Measurements from ENCODE around the gene TSC22D3. TPM values are rescaled to one million over a fixed set of nuclear protein-coding genes. Genes with fewer than 3 reads are reported as not detected.

TSC22D3 gene
- total RNA-seq, 2 donors from 2014 or later = 79.1 to 88.1 TPM

DNA sequence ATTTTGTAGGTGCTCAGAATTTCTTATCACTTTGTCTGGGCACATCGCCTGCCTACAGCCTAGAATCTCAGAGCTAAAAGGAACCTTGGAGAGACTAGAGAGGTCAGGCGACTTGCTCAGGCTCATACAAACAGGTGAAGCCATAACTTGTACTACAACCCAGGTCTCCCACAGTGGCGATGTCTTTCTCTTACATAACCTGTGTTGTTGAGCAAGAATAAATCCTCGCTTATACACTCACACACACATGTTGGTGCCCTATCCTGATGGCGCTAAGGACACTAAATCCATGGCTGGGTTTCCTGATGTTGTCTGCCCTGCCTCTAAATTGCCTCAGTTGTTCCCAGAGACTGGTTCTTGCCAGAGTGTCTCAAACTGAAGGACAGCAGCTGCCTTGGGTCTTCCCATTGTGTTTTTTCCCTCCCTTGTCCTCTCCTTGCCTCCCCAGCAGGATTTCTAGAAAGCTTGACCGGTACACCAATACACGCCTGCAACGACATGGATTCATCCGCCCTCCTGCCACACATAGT lies 1.6 kb downstream of the TSC22D3 start:
- ATAC-seq (replicated peaks in 1 of 2) (no peak), DNase-seq (no peak)
- H3K4me3 Mint-ChIP-seq = no peak overlapping the region
- peaks cover 19% of the 10 kb centered on the region for H3K4me1 Mint-ChIP-seq (ENCODE audit: low read depth)
- H3K36me3 Mint-ChIP-seq (ENCODE audit: insufficient read depth in 2 of 2) = no peaks in the 10 kb centered on the region
- peaks cover 41% of the 10 kb centered on the region for H3K27me3 Mint-ChIP-seq (ENCODE audit: low read depth)
- no peaks in the 10 kb centered on the region for H3K9me3 Mint-ChIP-seq
- H3K27ac Mint-ChIP-seq = no peak overlapping the region

DNA sequence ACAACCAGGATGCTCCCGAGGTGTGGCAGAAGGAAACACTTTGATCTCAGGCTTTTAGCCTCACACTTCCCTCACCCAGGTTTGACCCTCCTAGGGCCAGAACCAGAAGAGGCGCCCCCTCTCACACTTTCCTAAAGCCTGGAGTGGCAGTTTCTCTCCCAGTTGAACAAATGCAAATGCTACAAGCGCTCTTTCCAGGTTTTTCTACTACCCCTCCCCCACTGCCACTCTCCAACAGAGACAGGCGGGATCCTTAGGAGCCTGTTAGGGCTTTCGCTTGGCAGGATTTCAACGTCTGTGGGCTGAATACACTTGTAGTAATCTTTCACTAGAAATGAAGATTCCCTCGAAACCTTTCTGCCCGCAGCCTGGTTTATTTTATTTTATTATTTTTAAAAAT lies 2.4 kb downstream of the TSC22D3 start:
- ATAC-seq (replicated peaks in 1 of 2) (no peak), DNase-seq (no peak)
- Mint-ChIP-seq H3K9me3 (no peaks in the 10 kb centered on the region), H3K36me3 (ENCODE audit: insufficient read depth in 2 of 2) (no peaks in the 10 kb centered on the region), H3K27me3 (ENCODE audit: low read depth) (peaks cover 36% of the 10 kb centered on the region), H3K4me1 (ENCODE audit: low read depth) (peaks cover 19% of the 10 kb centered on the region), H3K27ac (no peak overlapping the region), H3K4me3 (no peak overlapping the region)

DNA sequence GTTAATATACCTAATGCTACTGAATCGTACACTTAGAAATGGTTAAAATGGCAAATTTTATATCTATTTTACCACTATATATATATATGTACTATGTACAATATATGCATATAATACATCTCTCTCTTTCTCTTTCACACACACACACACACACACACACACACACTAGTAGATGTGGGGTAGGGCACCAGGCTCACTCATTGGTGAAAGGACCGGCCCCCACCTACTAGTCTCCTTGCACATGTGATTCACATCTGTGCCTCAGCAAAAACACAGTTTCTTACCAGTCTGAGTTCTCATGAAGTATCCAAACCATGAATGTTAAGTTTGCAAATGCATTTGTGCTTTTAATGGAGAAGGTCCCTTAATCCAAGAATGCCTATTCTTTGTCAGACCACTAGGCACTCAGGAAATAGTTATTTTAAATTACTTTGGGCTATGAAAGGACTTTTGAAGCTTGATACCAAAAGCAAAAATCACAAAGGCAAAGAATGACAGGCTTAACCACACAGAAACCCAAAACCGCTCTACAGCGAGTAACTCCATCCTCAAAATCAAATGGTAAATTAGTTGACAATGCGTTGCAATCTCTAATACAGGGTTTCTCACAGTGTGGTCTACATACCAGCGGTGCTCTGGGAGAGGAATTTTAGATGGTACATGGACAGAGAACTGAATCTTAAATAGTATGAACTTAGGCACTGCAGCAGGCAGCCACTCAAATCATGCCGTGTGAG lies 5.8 kb downstream of the TSC22D3 start:
- Mint-ChIP-seq H3K4me3 (no peak overlapping the region), H3K27ac (no peak overlapping the region), H3K4me1 (ENCODE audit: low read depth) (peaks cover 5% of the 10 kb centered on the region), H3K36me3 (ENCODE audit: insufficient read depth in 2 of 2) (no peaks in the 10 kb centered on the region), H3K27me3 (ENCODE audit: low read depth) (peaks cover 19% of the 10 kb centered on the region), H3K9me3 (no peaks in the 10 kb centered on the region)
- ATAC-seq (replicated peaks in 1 of 2) = no peak
- DNase-seq = no peak

DNA sequence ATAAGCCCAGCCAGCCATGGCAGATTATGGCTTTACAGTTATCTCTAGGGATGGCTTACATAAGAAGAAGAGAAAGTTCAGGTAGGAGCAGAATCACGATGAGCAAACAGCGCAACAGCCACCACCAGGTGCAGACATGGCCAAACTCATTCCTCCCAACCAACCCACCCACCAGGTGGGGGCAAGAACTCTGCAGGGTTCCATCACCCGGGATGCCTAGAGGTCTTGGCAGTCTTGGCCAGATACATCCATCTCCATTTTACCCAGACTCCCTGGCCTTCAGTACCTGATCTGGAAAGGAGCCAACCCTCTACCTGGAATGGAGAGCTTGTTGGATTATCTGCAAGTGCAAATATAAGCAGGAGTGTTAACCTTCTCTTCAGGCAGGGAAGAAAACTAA lies 7.5 kb downstream of the TSC22D3 start:
- Mint-ChIP-seq H3K27ac (no peak overlapping the region), H3K4me3 (no peak overlapping the region), H3K4me1 (ENCODE audit: low read depth) (no peaks in the 10 kb centered on the region), H3K27me3 (ENCODE audit: low read depth) (peaks cover 16% of the 10 kb centered on the region), H3K9me3 (no peaks in the 10 kb centered on the region), H3K36me3 (ENCODE audit: insufficient read depth in 2 of 2) (no peaks in the 10 kb centered on the region)
- ATAC-seq (replicated peaks in 1 of 2) (no peak), DNase-seq (no peak)

DNA sequence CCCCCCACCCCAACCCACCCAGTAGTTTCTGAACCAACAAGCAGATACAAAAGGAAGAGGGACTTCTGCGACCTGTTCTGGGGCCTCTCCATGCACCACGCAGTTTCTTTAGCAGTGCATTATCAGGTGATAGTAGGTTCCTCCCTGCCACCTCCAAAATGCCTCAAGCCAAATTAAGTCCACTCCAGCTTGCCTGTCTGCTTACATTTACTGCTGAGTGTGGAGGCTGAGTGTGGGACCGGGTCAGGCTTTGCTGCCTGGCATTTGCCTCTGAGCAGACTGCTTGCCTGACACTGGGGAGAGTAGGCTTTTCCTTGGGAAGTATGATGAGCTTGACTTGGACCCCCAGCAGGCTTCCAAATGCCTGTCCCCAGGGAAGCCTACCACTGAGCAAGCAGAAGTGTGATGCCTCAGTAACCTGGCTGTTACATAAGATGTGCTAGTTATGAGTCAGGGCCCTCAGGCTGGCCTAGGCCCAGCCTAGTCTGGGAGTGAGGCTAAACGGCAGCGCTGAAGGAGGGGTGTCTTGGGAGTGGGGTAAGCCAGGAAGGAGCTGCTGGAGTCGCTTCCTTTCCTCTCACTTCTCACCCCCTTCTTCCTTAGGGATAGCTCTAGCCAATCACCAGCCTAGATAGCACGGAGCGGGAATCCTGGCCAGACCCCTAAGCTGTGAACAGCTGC lies 9.0 kb downstream of the TSC22D3 start:
- Mint-ChIP-seq H3K36me3 (ENCODE audit: insufficient read depth in 2 of 2) (no peaks in the 10 kb centered on the region), H3K27ac (no peak overlapping the region), H3K4me1 (ENCODE audit: low read depth) (no peaks in the 10 kb centered on the region), H3K27me3 (ENCODE audit: low read depth) (peaks cover 12% of the 10 kb centered on the region), H3K4me3 (no peak overlapping the region), H3K9me3 (no peaks in the 10 kb centered on the region)
- ATAC-seq (replicated peaks in 1 of 2) = no peak
- DNase-seq = no peak

DNA sequence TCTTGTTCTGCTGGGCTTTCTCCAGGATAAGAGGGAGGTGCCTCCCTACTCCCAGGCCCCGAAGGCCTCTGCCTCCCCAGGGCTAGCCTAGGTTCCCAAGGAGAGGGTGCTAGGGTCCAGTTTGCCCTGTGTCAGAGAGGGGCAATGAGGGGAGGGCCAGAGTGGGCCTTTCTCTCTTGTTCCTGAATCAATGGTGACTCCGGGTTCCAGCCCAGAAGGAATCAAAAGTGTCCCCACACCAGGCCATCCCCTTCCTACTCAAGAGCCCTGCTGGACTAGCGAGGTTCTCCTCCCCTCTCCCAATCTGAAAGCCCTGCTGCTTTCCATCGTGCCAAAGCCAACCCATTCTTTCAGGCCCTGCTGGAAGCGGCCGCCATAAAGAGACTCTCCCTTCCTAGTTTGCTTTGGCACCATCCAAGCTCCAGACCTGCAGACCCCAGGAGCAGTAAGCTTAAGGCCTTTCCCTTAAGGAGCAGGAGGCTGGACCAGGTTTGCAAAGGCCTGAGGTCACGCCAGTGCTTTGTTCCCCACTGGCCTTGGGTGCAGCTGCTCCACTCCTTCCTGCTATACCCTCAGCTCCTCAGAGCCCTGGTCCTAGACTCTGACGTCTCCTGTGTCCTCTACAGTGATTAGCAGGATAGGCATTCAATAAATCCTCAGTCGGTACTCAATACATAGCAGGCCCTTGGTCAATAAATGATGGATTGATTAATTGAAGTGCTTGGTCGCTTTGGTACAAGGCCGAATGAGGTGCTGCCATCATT lies 10.6 kb downstream of the TSC22D3 start:
- ATAC-seq (replicated peaks in 1 of 2) = no peak
- Mint-ChIP-seq H3K9me3 (no peaks in the 10 kb centered on the region), H3K27ac (no peak overlapping the region), H3K4me3 (no peak overlapping the region), H3K36me3 (ENCODE audit: insufficient read depth in 2 of 2) (no peaks in the 10 kb centered on the region), H3K27me3 (ENCODE audit: low read depth) (peaks cover 7% of the 10 kb centered on the region), H3K4me1 (ENCODE audit: low read depth) (no peaks in the 10 kb centered on the region)
- DNase-seq = no peak

DNA sequence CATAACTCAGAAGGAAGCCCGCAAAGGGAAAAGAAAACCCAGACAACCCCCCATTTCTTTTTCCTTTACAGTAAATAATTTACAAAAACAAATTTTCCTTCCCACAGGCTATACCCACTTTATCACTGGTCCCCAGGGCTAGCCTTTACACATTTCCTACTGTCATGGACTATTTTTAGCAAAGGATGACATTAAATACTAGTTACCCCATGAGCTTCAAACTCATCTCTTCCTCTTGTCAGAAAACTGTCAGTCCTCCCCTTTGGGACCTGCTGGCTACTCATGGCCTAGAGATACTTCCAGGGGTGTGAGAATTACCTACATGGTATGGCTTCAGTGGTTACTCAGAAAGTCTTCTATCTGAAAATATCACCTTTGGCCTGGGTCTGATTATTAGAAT lies 11.9 kb downstream of the TSC22D3 start:
- ATAC-seq (replicated peaks in 1 of 2) = no peak
- Mint-ChIP-seq H3K9me3 (no peaks in the 10 kb centered on the region), H3K36me3 (ENCODE audit: insufficient read depth in 2 of 2) (no peaks in the 10 kb centered on the region), H3K4me1 (ENCODE audit: low read depth) (no peaks in the 10 kb centered on the region), H3K27ac (peak overlapping the region; percentile 31), H3K27me3 (ENCODE audit: low read depth) (peaks cover 7% of the 10 kb centered on the region), H3K4me3 (no peak overlapping the region)
- DNase-seq = no peak

DNA sequence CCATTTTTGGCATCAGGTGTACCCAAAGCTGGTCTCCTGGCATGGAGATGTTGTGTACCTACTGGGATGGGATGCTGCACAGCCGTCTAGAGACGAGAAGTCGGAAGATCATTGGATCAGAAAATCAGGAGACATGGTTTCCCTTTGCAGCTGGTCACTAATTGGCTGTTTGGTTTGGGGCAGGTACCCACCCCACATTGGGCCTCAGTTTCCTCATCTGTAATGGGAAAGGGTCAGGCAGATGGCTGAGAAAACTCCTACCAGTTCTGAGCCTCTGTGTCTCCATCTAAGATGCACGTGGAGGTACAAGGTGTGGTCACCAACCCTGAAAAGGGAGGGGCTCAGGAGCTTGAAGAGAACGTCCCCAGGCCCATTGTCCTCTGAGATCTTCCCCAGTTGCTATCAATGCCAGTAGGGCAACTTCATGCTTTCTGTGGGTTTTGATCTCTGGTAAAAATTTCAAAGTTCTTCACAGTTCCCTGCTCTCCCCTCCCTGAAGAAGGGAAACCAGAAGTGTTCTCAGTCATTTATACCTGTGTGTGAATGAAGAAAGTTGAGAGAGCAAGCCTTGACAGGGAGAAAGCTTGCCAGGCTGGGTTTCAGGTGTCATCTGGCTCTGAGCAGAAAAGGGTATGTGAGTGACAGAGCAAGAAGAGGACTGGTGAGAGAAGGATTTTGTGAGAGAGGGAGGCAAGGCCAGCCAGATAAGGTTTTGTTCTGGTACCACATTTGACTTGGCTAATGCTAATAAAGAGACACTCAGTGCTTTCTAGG lies 15.1 kb downstream of the TSC22D3 start:
- no peak for ATAC-seq (replicated peaks in 1 of 2)
- no peak for DNase-seq
- Mint-ChIP-seq H3K4me3 (no peak overlapping the region), H3K4me1 (ENCODE audit: low read depth) (peaks cover 4% of the 10 kb centered on the region), H3K27me3 (ENCODE audit: low read depth) (peaks cover 12% of the 10 kb centered on the region), H3K9me3 (no peaks in the 10 kb centered on the region), H3K36me3 (ENCODE audit: insufficient read depth in 2 of 2) (no peaks in the 10 kb centered on the region), H3K27ac (no peak overlapping the region)

DNA sequence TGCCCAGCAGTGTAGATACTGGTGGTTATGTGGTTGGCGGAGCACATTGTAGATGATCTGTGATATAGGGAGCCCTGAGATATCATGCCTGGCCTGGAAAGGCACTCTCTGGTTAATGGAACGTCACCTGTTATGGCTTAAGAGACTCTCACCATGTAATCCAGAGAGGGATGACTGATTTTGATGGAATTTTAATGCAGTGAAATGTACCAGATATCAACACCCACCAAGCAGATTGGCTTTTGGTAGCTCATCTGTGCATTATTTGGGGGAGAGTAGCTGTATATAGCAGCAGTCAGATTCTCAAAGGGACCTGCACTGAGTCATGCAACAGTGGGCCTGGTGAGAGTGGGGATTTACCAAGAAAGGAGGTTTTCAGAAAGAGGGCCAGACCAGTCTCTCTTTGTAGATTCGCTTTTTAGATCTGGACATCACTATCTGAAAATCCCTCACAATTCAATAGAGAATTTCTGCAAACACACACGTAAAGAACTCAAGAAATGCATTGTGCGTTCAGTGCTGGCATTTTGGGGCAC lies 17.3 kb downstream of the TSC22D3 start:
- Mint-ChIP-seq H3K4me1 (ENCODE audit: low read depth) (peaks cover 5% of the 10 kb centered on the region), H3K4me3 (no peak overlapping the region), H3K27me3 (ENCODE audit: low read depth) (peaks cover 22% of the 10 kb centered on the region), H3K27ac (no peak overlapping the region), H3K36me3 (ENCODE audit: insufficient read depth in 2 of 2) (no peaks in the 10 kb centered on the region), H3K9me3 (no peaks in the 10 kb centered on the region)
- ATAC-seq (replicated peaks in 1 of 2) (no peak), DNase-seq (no peak)

DNA sequence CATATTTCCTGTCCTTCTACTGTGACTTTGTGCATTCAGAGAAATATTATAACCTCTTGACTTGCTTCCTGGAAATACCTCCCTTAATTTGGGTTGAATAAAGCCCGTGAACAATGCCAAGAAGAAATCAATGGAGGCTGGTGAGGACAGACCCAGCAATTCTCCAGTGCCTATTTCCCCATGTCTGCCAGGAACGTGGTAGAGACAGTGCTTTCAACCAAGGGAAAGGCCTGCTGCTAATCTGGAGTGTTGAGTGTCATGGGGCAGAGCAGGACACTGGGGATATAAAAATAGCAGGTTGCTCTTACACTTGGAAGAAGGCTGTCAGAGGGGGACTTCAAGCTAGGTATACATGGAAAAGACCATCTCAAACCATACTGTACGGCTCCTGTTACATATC lies 19.9 kb downstream of the TSC22D3 start:
- H3K27me3 Mint-ChIP-seq (ENCODE audit: low read depth) = peaks cover 18% of the 10 kb centered on the region
- no peak for DNase-seq
- no peaks in the 10 kb centered on the region for H3K9me3 Mint-ChIP-seq
- H3K27ac Mint-ChIP-seq = no peak overlapping the region
- no peak for ATAC-seq (replicated peaks in 1 of 2)
- H3K4me1 Mint-ChIP-seq (ENCODE audit: low read depth) = peaks cover 9% of the 10 kb centered on the region
- H3K4me3 Mint-ChIP-seq = no peak overlapping the region
- no peaks in the 10 kb centered on the region for H3K36me3 Mint-ChIP-seq (ENCODE audit: insufficient read depth in 2 of 2)

DNA sequence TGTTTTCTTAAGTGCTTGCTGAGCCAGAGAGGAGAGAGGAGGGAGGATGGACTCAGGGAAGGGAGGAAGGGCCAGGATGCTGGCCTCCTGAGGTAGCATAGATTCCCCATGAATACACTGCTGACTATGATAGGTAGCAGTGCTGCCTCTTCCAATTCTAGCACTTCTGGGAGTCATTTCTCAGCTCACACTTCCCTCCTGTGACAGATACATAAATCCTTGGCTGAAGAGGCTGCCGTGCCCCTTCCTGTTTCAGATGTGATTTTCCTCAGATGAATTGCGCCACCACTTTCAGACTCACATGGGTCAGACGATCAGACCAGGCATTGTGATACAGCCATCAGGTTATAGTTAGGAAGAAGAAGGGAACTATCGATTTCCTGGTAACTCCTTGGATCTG lies 22.4 kb downstream of the TSC22D3 start:
- Mint-ChIP-seq H3K9me3 (no peaks in the 10 kb centered on the region), H3K36me3 (ENCODE audit: insufficient read depth in 2 of 2) (no peaks in the 10 kb centered on the region), H3K27ac (no peak overlapping the region), H3K4me3 (no peak overlapping the region), H3K4me1 (ENCODE audit: low read depth) (peaks cover 9% of the 10 kb centered on the region), H3K27me3 (ENCODE audit: low read depth) (peaks cover 23% of the 10 kb centered on the region)
- DNase-seq (no peak), ATAC-seq (replicated peaks in 1 of 2) (no peak)

DNA sequence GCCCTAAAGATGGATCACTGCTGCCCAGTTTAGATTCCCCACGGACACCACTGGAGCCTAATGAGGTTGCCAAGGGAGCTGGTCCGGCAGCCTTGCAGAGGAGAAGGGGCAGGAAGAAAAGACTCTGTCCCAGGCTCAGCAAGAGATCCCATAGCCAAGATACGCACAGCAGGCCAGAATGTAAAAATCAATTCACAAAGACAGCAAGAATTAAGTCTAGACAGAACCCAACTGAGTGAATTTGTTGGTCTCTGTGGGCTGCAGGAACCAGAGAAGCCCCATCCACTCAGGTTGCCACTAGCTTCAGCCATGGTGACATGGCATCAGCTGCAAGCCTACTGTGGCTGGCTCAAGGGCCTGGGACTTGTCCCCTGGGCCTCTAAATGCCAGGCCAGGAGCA lies 22.9 kb downstream of the TSC22D3 start:
- Mint-ChIP-seq H3K27me3 (ENCODE audit: low read depth) (peaks cover 23% of the 10 kb centered on the region), H3K27ac (no peak overlapping the region), H3K4me3 (no peak overlapping the region), H3K36me3 (ENCODE audit: insufficient read depth in 2 of 2) (no peaks in the 10 kb centered on the region), H3K4me1 (ENCODE audit: low read depth) (peaks cover 9% of the 10 kb centered on the region), H3K9me3 (no peaks in the 10 kb centered on the region)
- no peak for DNase-seq
- no peak for ATAC-seq (replicated peaks in 1 of 2)
